H9 (cell line): ENCODE results near the gene PRSS2. TPM values are rescaled to one million over a fixed set of nuclear protein-coding genes. Genes with fewer than 3 reads are reported as not detected.

Experiments used
- DNase-seq: peaks from one replicate; pipeline ENCODE4 v3.0.0-alpha.2; 2017
- H2AFZ ChIP-seq: one replicate; pipeline ENCODE4 v1.6.1; 2013; ENCODE audit warnings: mild to moderate bottlenecking, low read length, control low read depth, moderate library complexity
- H2AK5ac ChIP-seq: 2 replicates; pipeline ENCODE4 v1.6.1; 2013; ENCODE audit warnings: low read length, control low read depth, mixed read lengths; ENCODE audit not compliant: insufficient read length
- H2BK120ac ChIP-seq: one replicate; pipeline ENCODE4 v1.6.1; 2013; ENCODE audit warnings: low read depth, mild to moderate bottlenecking, low read length, control low read depth, inconsistent platforms; ENCODE audit not compliant: poor library complexity, severe bottlenecking
- H2BK12ac ChIP-seq: 2 replicates; pipeline ENCODE4 v1.6.1; 2013; ENCODE audit warnings: low read length, control low read depth, mixed read lengths, low read depth; ENCODE audit not compliant: insufficient read length
- H2BK15ac ChIP-seq: 2 replicates; pipeline ENCODE4 v1.6.1; 2013; ENCODE audit warnings: low read depth, low read length, control low read depth
- H2BK20ac ChIP-seq: one replicate; pipeline ENCODE4 v1.6.1; 2013; ENCODE audit warnings: low read depth, mild to moderate bottlenecking, low read length, control low read depth, inconsistent platforms; ENCODE audit not compliant: poor library complexity, severe bottlenecking
- H2BK5ac ChIP-seq: 2 replicates; pipeline ENCODE4 v1.6.1; 2013; ENCODE audit warnings: low read length, control low read depth, mixed read lengths; ENCODE audit not compliant: insufficient read length
- H3K14ac ChIP-seq: 2 replicates; pipeline ENCODE4 v1.6.1; 2013; ENCODE audit warnings: low read length, control low read depth; ENCODE audit not compliant: insufficient read depth
- H3K18ac ChIP-seq: 2 replicates; pipeline ENCODE4 v1.6.1; 2013; ENCODE audit warnings: low read depth, mild to moderate bottlenecking, mixed read lengths, low read length, control low read depth; ENCODE audit not compliant: insufficient read length
- H3K23ac ChIP-seq: 2 replicates; pipeline ENCODE4 v1.6.1; 2013; ENCODE audit warnings: low read length, control low read depth, mixed read lengths, low read depth; ENCODE audit not compliant: insufficient read length
- H3K23me2 ChIP-seq: 2 replicates; pipeline ENCODE4 v1.6.1; 2013; ENCODE audit warnings: low read depth, mild to moderate bottlenecking, mixed read lengths, low read length, control low read depth; ENCODE audit not compliant: insufficient read length, poor library complexity, severe bottlenecking
- H3K27ac ChIP-seq: 2 replicates; pipeline ENCODE4 v1.5.1; 2013; ENCODE audit warnings: low read length, control low read depth, mixed read lengths, low read depth; ENCODE audit not compliant: insufficient read length
- H3K27me3 ChIP-seq: 2 replicates; pipeline ENCODE4 v1.6.1; 2013; ENCODE audit warnings: low read length, control low read depth, inconsistent platforms; ENCODE audit not compliant: insufficient read depth
- H3K4ac ChIP-seq: 2 replicates; pipeline ENCODE4 v1.6.1; 2013; ENCODE audit warnings: low read depth, mild to moderate bottlenecking, control low read depth, inconsistent platforms, low read length, moderate library complexity
- H3K4me1 ChIP-seq: 2 replicates; pipeline ENCODE4 v1.6.1; 2013; ENCODE audit warnings: low read length, control low read depth, inconsistent platforms; ENCODE audit not compliant: insufficient read depth
- H3K4me2 ChIP-seq: 2 replicates; pipeline ENCODE4 v1.6.1; 2013; ENCODE audit warnings: low read length, control low read depth, mixed read lengths; ENCODE audit not compliant: insufficient read length, insufficient read depth
- H3K56ac ChIP-seq: 2 replicates; pipeline ENCODE4 v1.6.1; 2013; ENCODE audit warnings: low read depth, mild to moderate bottlenecking, mixed read lengths, low read length, control low read depth; ENCODE audit not compliant: insufficient read length
- H3K79me1 ChIP-seq: 2 replicates; pipeline ENCODE4 v1.6.1; 2013; ENCODE audit warnings: low read depth, mild to moderate bottlenecking, moderate library complexity, low read length, control low read depth, inconsistent platforms; ENCODE audit not compliant: insufficient read depth, poor library complexity, severe bottlenecking
- H3K79me2 ChIP-seq: 2 replicates; pipeline ENCODE4 v1.6.1; 2013; ENCODE audit warnings: low read length, control low read depth, inconsistent platforms; ENCODE audit not compliant: insufficient read depth
- H3K9ac ChIP-seq: 2 replicates; pipeline ENCODE4 v1.6.1; 2013; ENCODE audit warnings: low read length, control low read depth, mixed read lengths; ENCODE audit not compliant: insufficient read length; ENCODE audit errors: extremely low read depth
- H3K9me3 ChIP-seq: one replicate; pipeline ENCODE4 v1.6.1; 2013; ENCODE audit warnings: low read depth, low read length, inconsistent platforms; ENCODE audit not compliant: control insufficient read depth
- H3T11ph ChIP-seq: one replicate; pipeline ENCODE4 v1.6.1; 2013; ENCODE audit warnings: mild to moderate bottlenecking, low read length, control low read depth, inconsistent platforms
- H4K20me1 ChIP-seq: one replicate; pipeline ENCODE4 v1.6.1; 2013; ENCODE audit not compliant: control insufficient read depth, insufficient read length, insufficient read depth
- H4K5ac ChIP-seq: 2 replicates; pipeline ENCODE4 v1.6.1; 2013; ENCODE audit warnings: low read depth, mild to moderate bottlenecking, mixed read lengths, low read length, control low read depth; ENCODE audit not compliant: insufficient read length
- H4K8ac ChIP-seq: replicated peaks from 2 replicates; pipeline ENCODE4 v1.6.1; 2013; ENCODE audit warnings: low read length, control low read depth, mixed read lengths, low read depth; ENCODE audit not compliant: insufficient read length
- H4K91ac ChIP-seq: 2 replicates; pipeline ENCODE4 v1.6.1; 2013; ENCODE audit warnings: low read depth, mild to moderate bottlenecking, moderate library complexity, mixed read lengths, low read length, control low read depth; ENCODE audit not compliant: insufficient read length
- H3K27ac Mint-ChIP-seq, 3 experiments: 2 replicates in 2 of 3; 3 replicates in 1 of 3; pipeline ENCODE4 v1.8.0; 2020 to 2021; ENCODE audit warnings: mixed read lengths in 3 of 3, mild to moderate bottlenecking in 1 of 3, moderate library complexity in 1 of 3
- H3K27me3 Mint-ChIP-seq: 2 replicates; pipeline ENCODE4 v1.8.0; 2021; ENCODE audit warnings: low read depth, mild to moderate bottlenecking, moderate library complexity, mixed read lengths
- H3K36me3 Mint-ChIP-seq, 3 experiments: 2 replicates in 2 of 3; 3 replicates in 1 of 3; pipeline ENCODE4 v1.8.0; 2020 to 2021; ENCODE audit warnings: low read depth in 3 of 3, mixed read lengths in 3 of 3; ENCODE audit not compliant: insufficient read depth in 1 of 3
- H3K4me1 Mint-ChIP-seq, 2 experiments: 2 replicates each; pipeline ENCODE4 v1.8.0; 2020; ENCODE audit warnings: mixed read lengths in 2 of 2
- H3K4me3 Mint-ChIP-seq, 2 experiments: 2 replicates in 1 of 2; 3 replicates in 1 of 2; pipeline ENCODE4 v1.8.0; 2020 to 2021; ENCODE audit warnings: mild to moderate bottlenecking in 2 of 2, mixed read lengths in 2 of 2, moderate library complexity in 1 of 2
- H3K9me3 Mint-ChIP-seq, 2 experiments: 2 replicates in 1 of 2; 3 replicates in 1 of 2; pipeline ENCODE4 v1.8.0; 2020; ENCODE audit warnings: mild to moderate bottlenecking in 2 of 2, mixed read lengths in 2 of 2, moderate library complexity in 1 of 2
- CTCF ChIP-seq: fragments of 200-600 bp; sonication (generic); conservative IDR thresholded peaks from 3 replicates; pipeline ENCODE4 v1.8.0; 2021; ENCODE audit warnings: antibody characterized with exemption, mild to moderate bottlenecking
- WGBS: extraction: QIAGEN DNeasy Blood & Tissue Kit; methylation state at CpG from one replicate; pipeline ENCODE4 v1.1.7; 2013; ENCODE audit warnings: missing lambda C conversion rate, low lambda C conversion rate, mixed read lengths; ENCODE audit not compliant: insufficient read length; ENCODE audit errors: extremely low coverage; 5-methylcytosine and 5-hydroxymethylcytosine counted together
- total RNA-seq: library from RNA; stranded (reverse); gene quantifications from 2 replicates; pipeline ENCODE4 v1.2.1, GENCODE V29; 2021

The PRSS2 gene
- total RNA-seq, 1 experiment from 2014 or later, result not detected

DNA sequence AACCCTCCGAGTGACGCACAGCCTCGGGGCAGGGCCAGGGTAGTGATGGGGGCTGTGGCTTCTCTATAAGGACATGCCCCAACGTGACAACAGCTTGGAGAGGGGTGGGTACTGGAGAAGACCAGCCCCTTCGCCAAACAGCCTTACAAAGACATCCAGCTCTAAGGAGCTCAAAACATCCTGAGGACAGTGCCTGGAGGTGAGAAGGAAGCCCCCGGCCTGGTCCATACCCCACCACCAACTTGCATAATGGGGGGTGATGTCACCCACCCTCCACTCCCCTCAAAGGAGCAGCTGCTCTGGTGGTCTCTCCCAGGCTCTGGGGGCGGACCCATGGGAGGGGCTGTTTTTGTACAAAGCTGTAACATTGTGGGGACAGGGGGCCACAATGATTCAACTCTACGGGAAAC, 15.1 kb downstream of the PRSS2 start:
- Histone ChIP-seq H3K18ac (no peak overlapping the region), H4K8ac (no peak overlapping the region), H4K20me1 (no peaks in the 10 kb centered on the region), H3K23me2 (no peaks in the 10 kb centered on the region), H3K14ac (no peak overlapping the region), H4K91ac (no peak overlapping the region), H3T11ph (no peak overlapping the region), H2BK12ac (no peak overlapping the region), H2BK120ac (peak overlapping the region; percentile 56), H3K27me3 (no peaks in the 10 kb centered on the region), H3K9ac (no peak overlapping the region), H3K4me2 (no peak overlapping the region), H2BK5ac (no peak overlapping the region), H2BK15ac (no peak overlapping the region), H3K4ac (no peak overlapping the region), H2AK5ac (no peak overlapping the region), H3K9me3 (no peaks in the 10 kb centered on the region), H4K5ac (no peak overlapping the region), H3K27ac (no peak overlapping the region), H3K56ac (no peak overlapping the region), H3K4me1 (no peaks in the 10 kb centered on the region), H3K79me2 (no peaks in the 10 kb centered on the region), H2AFZ (no peak overlapping the region), H3K79me1 (no peaks in the 10 kb centered on the region), H2BK20ac (no peak overlapping the region), H3K23ac (no peak overlapping the region)
- no peak overlapping the region for H3K27ac Mint-ChIP-seq
- WGBS, result no CpG with 5 or more reads among the region's 8 CpGs
- no peak overlapping the region for H3K4me3 Mint-ChIP-seq
- peaks cover 5 to 11% of the 10 kb centered on the region in 2 experiments for H3K4me1 Mint-ChIP-seq
- TF ChIP-seq CTCF, result no peak
- H3K27me3 Mint-ChIP-seq, result peaks cover 22% of the 10 kb centered on the region
- DNase-seq, result peak; percentile 45
- no peaks in the 10 kb centered on the region for H3K9me3 Mint-ChIP-seq
- H3K36me3 Mint-ChIP-seq, result no peaks in the 10 kb centered on the region; a peak in 1 of 7 replicates
